GM19468 (cell line): ENCODE measurements around the gene ALKBH4.

ENCODE experiments used
- ATAC-seq: cut with Tn5 transposase; IDR thresholded peaks from one replicate; pipeline ENCODE4 v1.9.1; 2021; ENCODE audit warnings: mild to moderate bottlenecking, moderate library complexity, moderate number of reproducible peaks; ENCODE audit not compliant: unreplicated experiment; ENCODE audit errors: extremely low read depth

ALKBH4 gene

GRCh38 chr7:102407910-102408309, 56.8 kb downstream of the ALKBH4 start:
- ATAC-seq: no peak
